GM19468 (cell line): Measurements from ENCODE around the gene MTURN.

Experiments
- ATAC-seq: cut with Tn5 transposase; IDR thresholded peaks from one replicate; pipeline ENCODE4 v1.9.1; 2021; ENCODE audit warnings: mild to moderate bottlenecking, moderate library complexity, moderate number of reproducible peaks; ENCODE audit not compliant: unreplicated experiment; ENCODE audit errors: extremely low read depth

The MTURN gene

GRCh38 chr7:30159163-30159562, 24.4 kb downstream of the MTURN start:
- no peak for ATAC-seq

GRCh38 chr7:30159698-30160143, 24.9 kb downstream of the MTURN start:
- peak; percentile 31 for ATAC-seq

GRCh38 chr7:30160329-30160728, 25.5 kb downstream of the MTURN start:
- no peak for ATAC-seq

GRCh38 chr7:30162133-30162532, 27.3 kb downstream of the MTURN start:
- no peak for ATAC-seq

- ATAC-seq, result peak; percentile 10
Measured at GRCh38 chr7:30162622-30163124, 27.9 kb downstream of the MTURN start.

GRCh38 chr7:30163231-30163894, 28.6 kb downstream of the MTURN start:
- ATAC-seq, result peak; percentile 17

- ATAC-seq, result no peak
Measured at GRCh38 chr7:30164567-30164966, 29.8 kb downstream of the MTURN start.

- no peak for ATAC-seq
Measured at GRCh38 chr7:30165590-30165989, 30.8 kb downstream of the MTURN start.

GRCh38 chr7:30166155-30166840, 31.5 kb downstream of the MTURN start:
- ATAC-seq, result no peak

- no peak for ATAC-seq
Measured at GRCh38 chr7:30166841-30167235, 32.1 kb downstream of the MTURN start.

- no peak for ATAC-seq
Measured at GRCh38 chr7:30167901-30168300, 33.1 kb downstream of the MTURN start.

GRCh38 chr7:30168835-30169573, 34.2 kb downstream of the MTURN start:
- ATAC-seq, result no peak

GRCh38 chr7:30169579-30169978, 34.8 kb downstream of the MTURN start:
- no peak for ATAC-seq

GRCh38 chr7:30170476-30171205, 35.9 kb downstream of the MTURN start:
- no peak for ATAC-seq

GRCh38 chr7:30171766-30172447, 37.1 kb downstream of the MTURN start:
- no peak for ATAC-seq

- ATAC-seq, result no peak
Measured at GRCh38 chr7:30172451-30172850, 37.7 kb downstream of the MTURN start.

GRCh38 chr7:30173058-30173897, 38.5 kb downstream of the MTURN start:
- ATAC-seq, result no peak

GRCh38 chr7:30175180-30175579, 40.4 kb downstream of the MTURN start:
- no peak for ATAC-seq

GRCh38 chr7:30175636-30176147, 40.9 kb downstream of the MTURN start:
- ATAC-seq, result no peak
